ENCODE measurements around the gene TF. TPM values are rescaled to one million over a fixed set of nuclear protein-coding genes. Genes with fewer than 3 reads are reported as not detected.

TF gene
- polyA plus RNA-seq, 1 of the 3 experiments (the other 2 are of a cell fraction), result 0.08 TPM

DNA sequence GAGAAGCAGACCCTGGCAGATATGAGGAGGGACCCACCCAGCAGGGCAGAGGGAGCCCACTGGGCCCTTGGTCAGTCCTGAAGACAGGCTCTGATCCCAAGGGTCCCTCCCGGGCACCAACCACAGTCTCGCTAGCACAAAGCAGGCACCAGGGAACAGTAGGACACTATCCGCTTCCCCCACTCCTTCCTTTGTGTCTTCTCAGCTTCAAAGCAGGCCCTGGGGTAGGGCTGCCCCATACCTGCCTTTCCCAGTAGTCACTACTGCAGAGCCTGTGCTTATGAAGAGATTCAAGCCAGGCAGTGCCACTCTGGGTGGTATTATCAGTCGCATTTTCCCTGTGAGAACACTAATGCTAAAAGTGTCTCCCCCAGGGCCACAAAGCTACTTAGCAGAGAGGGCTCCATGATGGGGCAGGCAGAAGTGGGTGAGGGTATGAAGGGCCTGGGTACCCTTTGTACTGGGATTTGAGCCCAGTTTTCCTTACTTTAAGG lies 92.2 kb downstream of the TF start:
- Histone ChIP-seq H3K79me2 (ENCODE audit: insufficient read depth) (no peaks in the 10 kb centered on the region), H3K27ac (ENCODE audit: low read depth in 2 of 2, low read length in 1 of 2) (no peak overlapping the region), H3K36me3 (replicated peaks in 1 of 2; ENCODE audit: control insufficient read depth in 1 of 2, insufficient read depth in 2 of 2, low read length in 1 of 2) (no peaks in the 10 kb centered on the region), H2AFZ (ENCODE audit: low read depth) (no peak overlapping the region), H3K4me1 (ENCODE audit: control insufficient read depth in 1 of 2, insufficient read depth in 2 of 2, low read depth in 1 of 2, low read length in 1 of 2) (no peaks in the 10 kb centered on the region; a peak in 1 of 4 replicates), H3K4me2 (no peak overlapping the region), H3K9me3 (no peaks in the 10 kb centered on the region), H4K20me1 (ENCODE audit: insufficient read depth) (no peaks in the 10 kb centered on the region), H3K9me2 (no peaks in the 10 kb centered on the region), H3K4me3 (ENCODE audit: low read depth in 2 of 2, low read length in 1 of 2) (no peak overlapping the region), H3F3A (replicated peaks; ENCODE audit: insufficient read depth) (no peaks in the 10 kb centered on the region), H3K27me3 (ENCODE audit: insufficient read depth) (no peaks in the 10 kb centered on the region), H3K9ac (no peak overlapping the region)
- DNase-seq, result no peak
- ChIA-PET POLR2A (no interaction called here), CTCF (no interaction called here)
- WGBS (ENCODE audit: low lambda C conversion rate), result 84% methylated on average over 4 of the region's 4 CpGs
- TF ChIP-seq POLR2AphosphoS5 (IDR thresholded peaks at IDR 0.05; ENCODE audit: low read depth, low read length), result no peak
- no peak for TF ChIP-seq FOSL2 (IDR thresholded peaks at IDR 0.05; ENCODE audit: borderline replicate concordance, low read depth)
- TF ChIP-seq, protein P1, sequence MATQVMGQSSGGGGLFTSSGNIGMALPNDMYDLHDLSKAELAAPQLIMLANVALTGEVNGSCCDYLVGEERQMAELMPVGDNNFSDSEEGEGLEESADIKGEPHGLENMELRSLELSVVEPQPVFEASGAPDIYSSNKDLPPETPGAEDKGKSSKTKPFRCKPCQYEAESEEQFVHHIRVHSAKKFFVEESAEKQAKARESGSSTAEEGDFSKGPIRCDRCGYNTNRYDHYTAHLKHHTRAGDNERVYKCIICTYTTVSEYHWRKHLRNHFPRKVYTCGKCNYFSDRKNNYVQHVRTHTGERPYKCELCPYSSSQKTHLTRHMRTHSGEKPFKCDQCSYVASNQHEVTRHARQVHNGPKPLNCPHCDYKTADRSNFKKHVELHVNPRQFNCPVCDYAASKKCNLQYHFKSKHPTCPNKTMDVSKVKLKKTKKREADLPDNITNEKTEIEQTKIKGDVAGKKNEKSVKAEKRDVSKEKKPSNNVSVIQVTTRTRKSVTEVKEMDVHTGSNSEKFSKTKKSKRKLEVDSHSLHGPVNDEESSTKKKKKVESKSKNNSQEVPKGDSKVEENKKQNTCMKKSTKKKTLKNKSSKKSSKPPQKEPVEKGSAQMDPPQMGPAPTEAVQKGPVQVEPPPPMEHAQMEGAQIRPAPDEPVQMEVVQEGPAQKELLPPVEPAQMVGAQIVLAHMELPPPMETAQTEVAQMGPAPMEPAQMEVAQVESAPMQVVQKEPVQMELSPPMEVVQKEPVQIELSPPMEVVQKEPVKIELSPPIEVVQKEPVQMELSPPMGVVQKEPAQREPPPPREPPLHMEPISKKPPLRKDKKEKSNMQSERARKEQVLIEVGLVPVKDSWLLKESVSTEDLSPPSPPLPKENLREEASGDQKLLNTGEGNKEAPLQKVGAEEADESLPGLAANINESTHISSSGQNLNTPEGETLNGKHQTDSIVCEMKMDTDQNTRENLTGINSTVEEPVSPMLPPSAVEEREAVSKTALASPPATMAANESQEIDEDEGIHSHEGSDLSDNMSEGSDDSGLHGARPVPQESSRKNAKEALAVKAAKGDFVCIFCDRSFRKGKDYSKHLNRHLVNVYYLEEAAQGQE (IDR thresholded peaks at IDR 0.05; ENCODE audit: low read depth, low read length), result no peak
- TF ChIP-seq, protein P2, sequence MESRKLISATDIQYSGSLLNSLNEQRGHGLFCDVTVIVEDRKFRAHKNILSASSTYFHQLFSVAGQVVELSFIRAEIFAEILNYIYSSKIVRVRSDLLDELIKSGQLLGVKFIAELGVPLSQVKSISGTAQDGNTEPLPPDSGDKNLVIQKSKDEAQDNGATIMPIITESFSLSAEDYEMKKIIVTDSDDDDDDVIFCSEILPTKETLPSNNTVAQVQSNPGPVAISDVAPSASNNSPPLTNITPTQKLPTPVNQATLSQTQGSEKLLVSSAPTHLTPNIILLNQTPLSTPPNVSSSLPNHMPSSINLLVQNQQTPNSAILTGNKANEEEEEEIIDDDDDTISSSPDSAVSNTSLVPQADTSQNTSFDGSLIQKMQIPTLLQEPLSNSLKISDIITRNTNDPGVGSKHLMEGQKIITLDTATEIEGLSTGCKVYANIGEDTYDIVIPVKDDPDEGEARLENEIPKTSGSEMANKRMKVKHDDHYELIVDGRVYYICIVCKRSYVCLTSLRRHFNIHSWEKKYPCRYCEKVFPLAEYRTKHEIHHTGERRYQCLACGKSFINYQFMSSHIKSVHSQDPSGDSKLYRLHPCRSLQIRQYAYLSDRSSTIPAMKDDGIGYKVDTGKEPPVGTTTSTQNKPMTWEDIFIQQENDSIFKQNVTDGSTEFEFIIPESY (IDR thresholded peaks at IDR 0.05; ENCODE audit: borderline replicate concordance, low read depth), result no peak
- TF ChIP-seq EZH2phosphoT487 (IDR thresholded peaks at IDR 0.05; ENCODE audit: borderline replicate concordance, low read depth), result no peak
- TF ChIP-seq MXI1 (IDR thresholded peaks at IDR 0.05; ENCODE audit: low read depth, low read length), result no peak
- TF ChIP-seq, protein P3, sequence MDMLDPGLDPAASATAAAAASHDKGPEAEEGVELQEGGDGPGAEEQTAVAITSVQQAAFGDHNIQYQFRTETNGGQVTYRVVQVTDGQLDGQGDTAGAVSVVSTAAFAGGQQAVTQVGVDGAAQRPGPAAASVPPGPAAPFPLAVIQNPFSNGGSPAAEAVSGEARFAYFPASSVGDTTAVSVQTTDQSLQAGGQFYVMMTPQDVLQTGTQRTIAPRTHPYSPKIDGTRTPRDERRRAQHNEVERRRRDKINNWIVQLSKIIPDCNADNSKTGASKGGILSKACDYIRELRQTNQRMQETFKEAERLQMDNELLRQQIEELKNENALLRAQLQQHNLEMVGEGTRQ (IDR thresholded peaks at IDR 0.05; ENCODE audit: borderline replicate concordance, low read depth, low read length), result no peak
- TF ChIP-seq, protein P4, sequence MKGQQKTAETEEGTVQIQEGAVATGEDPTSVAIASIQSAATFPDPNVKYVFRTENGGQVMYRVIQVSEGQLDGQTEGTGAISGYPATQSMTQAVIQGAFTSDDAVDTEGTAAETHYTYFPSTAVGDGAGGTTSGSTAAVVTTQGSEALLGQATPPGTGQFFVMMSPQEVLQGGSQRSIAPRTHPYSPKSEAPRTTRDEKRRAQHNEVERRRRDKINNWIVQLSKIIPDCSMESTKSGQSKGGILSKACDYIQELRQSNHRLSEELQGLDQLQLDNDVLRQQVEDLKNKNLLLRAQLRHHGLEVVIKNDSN (IDR thresholded peaks at IDR 0.05; ENCODE audit: borderline replicate concordance, low read depth), result no peak
- TF ChIP-seq, protein P5, sequence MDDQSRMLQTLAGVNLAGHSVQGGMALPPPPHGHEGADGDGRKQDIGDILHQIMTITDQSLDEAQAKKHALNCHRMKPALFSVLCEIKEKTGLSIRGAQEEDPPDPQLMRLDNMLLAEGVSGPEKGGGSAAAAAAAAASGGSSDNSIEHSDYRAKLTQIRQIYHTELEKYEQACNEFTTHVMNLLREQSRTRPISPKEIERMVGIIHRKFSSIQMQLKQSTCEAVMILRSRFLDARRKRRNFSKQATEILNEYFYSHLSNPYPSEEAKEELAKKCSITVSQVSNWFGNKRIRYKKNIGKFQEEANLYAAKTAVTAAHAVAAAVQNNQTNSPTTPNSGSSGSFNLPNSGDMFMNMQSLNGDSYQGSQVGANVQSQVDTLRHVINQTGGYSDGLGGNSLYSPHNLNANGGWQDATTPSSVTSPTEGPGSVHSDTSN (IDR thresholded peaks at IDR 0.05), result no peak
- TF ChIP-seq TCF12 (IDR thresholded peaks at IDR 0.05), result no peak
- TF ChIP-seq RFX5 (IDR thresholded peaks at IDR 0.05; ENCODE audit: low read length), result no peak
- TF ChIP-seq RXRA (IDR thresholded peaks at IDR 0.05; ENCODE audit: borderline replicate concordance, low read depth), result no peak
- no peak for TF ChIP-seq CHD2 (IDR thresholded peaks at IDR 0.05; ENCODE audit: low read length, partially characterized antibody)
- no peak for TF ChIP-seq GABPA (IDR thresholded peaks at IDR 0.05; ENCODE audit: low read depth)
- TF ChIP-seq SMC3 (IDR thresholded peaks at IDR 0.05; ENCODE audit: low read depth, low read length), result no peak
- TF ChIP-seq YY1 (IDR thresholded peaks at IDR 0.05; ENCODE audit: low read depth), result no peak
- TF ChIP-seq NRF1 (IDR thresholded peaks at IDR 0.05; ENCODE audit: low read depth, low read length), result no peak
- no peak for TF ChIP-seq NFIC (IDR thresholded peaks at IDR 0.05; ENCODE audit: borderline replicate concordance)
